ENCODE data around the gene AGK.
"Not testable (repeated sequence)": the region's sequence is repeated elsewhere in the genome, so short reads cannot be mapped to it uniquely, and the experiment has no call there.

The AGK gene

DNA sequence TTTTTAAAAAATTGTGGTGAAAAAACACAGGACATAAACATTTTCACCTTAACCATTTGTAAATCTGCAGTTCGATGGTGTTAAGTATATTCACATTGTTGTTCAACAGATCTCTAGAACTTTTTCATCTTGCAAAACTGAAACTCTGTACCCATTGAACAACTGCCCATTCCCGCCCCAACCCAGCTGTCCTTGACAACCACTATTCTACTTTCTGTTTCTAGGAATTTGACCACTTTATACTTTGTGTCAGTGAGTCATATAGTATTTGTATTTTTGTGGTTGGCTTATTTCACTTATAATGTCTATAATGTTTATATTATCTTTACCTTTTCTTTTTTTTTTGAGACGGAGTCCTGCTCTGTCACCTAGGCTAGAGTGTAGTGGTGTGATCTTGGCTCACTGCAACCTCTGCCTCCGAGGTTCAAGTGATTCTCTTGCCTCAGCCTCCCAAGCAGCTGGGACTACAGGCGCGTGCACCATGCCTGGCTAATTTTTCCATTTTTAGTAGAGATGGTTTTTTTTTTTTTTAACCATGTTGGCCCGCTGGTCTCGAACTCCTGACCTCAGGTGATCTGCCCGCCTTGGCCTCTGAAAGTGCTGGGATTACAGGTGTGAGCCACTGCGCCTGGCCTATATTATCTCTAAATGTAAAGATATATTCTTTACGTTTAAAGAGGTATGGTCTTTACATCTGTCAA, 6.8 kb downstream of the AGK start:
- DNase-seq, result not testable (repeated sequence)

DNA sequence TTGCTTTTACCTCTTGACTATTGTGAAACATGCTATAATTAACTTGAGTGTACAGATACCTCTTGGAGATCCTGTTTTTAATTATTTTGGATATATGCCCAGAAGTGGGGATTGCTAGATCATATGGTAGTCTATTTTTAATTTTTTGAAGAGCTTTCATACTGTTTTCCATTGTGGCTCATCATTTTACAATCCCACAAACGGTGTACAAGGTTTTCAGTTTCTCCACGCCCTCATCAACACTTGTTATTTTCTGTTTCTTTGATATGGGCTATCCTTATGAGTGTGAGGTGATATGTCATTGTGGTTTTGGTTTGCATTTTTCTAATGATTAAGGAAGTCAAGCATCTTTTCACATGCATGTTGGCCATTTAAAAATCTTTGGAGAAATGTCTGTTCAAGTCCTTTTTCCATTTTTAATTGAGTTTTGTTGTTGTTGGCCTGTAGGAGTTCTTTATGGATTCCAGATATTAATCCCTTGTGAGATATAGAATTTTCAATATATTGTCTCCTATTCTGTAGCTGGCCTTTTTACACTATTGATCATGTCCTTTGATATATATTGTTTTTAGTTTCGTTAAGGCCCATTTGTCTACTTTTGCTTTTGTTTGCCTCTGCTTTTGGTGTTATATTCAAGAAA, 7.5 kb downstream of the AGK start:
- DNase-seq, result peak; percentile 72

DNA sequence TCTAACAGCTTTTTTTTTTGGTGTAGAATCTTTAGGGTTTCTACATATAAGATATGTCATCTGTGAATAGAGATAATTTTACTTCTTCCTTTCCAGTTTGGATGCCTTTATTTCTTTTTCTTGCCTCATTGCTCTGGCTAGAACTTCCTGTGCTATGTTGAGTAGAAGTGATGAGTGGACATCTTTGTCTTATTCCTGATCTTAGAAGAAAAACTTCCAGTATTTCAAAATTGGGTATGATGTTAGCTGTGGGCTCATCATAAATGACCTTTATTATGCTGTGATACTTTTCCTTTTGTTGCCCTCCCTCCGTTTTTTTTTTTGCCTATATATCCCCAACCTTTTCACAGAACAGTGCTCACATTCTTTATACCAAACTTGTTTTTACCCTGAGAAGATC, 8.8 kb downstream of the AGK start:
- DNase-seq, result no peak

DNA sequence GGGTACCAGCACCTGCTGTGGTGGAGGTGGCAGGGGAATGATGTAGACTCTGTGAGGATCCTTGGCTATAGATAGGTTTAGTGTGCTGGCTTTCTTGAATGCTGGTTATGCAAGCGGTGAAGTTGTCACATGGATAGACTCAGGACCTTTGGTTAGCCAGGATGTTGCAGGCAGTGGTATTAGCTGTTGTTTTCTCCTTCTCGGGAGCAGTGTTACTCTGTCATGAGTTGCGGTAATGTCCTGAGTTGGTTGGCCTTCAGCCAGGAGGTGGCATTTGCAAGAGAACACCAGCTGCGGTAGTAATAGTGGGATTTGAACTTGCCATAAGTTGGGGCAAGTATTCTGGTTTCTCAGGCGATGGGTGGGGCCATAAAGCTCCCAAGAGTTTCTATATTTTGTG, 10.8 kb downstream of the AGK start:
- DNase-seq, result no peak

DNA sequence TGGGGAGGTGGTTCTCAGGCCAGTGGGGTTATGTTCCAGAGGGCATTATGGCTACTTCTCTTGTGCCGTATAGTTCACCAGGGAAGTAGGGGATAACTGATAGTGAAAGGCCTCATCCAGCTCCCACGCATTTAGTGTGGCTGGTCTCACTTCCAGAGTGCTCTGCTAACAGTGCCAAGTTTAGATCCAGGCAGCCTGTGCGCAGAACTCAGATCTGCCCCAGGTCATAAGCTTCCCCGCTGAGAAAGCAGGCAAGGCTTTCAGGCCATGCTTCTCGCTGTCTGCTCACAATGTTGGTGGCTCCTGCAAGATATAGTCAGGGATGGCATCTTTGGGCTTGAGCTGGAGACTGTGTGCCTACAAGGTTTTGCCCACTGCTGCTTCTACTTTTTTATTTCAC, 11.3 kb downstream of the AGK start:
- DNase-seq, result no peak

DNA sequence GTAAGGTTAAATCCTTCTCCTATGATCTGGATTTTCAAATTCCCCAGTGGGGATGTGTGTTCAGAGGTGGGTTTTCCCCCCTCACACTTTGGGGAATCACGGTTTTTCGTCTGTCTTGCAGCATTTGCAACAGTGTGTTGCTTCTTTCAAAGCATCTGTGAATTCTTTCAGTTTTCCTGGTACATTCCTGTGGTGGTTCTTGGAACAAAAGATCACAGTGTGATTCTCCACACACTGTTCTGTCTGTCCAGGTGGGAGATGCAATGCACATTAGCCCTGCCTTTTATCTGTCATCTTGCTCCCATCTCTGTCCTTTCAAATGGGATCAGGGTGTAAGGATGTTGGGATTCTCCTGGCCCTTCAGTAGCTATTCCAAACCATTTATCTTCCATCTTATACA, 11.8 kb downstream of the AGK start:
- no peak for DNase-seq

DNA sequence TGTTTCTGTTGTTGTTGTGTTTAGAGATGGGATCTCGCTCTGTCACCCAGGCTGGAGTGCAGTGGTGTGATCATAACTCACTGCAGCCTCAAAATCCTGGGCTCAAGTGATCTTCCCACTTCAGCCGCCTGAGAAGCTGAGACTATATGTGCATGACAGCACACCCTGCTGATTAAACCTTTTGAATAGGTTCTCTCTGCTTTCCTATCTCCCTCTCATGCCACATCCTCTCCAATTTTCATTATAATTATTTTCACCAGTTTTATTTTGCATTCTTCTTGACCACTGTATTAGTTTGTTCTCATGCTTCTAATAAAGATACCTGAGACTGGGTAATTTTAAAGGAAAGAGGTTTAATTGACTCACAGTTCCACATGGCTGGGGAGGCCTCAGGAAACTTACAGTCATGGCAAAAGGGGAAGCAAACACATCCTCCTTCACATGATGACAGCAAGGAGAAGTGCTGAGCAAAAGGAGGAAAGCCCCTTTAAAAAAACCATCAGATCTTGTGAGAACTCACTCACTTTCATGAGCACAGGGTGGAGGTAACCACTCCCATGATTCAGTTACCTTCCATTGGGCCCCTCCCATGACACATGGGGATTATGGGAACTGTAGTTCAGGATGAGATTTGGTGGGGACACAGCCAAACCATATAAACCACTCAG, 12.9 kb downstream of the AGK start:
- DNase-seq, result no peak

DNA sequence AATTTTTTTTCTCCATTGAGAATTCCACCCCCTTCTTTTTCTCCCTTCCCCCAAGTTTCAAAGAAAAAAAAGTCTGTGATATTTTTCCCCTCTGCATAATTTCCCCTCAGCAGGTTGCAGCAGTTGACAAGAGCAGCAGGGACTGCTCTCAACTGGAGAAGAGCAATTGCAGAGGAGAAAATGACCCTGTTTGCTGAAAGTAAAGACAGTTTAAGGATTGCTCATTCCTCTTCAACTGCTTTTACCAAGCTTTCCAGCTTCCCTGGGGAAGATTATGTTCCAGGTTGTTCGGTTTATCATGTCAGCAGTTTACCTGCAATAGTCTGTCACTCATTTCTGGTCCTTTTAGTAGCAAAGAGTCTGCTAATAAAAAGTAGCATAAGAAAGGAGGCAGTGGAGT, 16.2 kb downstream of the AGK start:
- DNase-seq, result no peak

DNA sequence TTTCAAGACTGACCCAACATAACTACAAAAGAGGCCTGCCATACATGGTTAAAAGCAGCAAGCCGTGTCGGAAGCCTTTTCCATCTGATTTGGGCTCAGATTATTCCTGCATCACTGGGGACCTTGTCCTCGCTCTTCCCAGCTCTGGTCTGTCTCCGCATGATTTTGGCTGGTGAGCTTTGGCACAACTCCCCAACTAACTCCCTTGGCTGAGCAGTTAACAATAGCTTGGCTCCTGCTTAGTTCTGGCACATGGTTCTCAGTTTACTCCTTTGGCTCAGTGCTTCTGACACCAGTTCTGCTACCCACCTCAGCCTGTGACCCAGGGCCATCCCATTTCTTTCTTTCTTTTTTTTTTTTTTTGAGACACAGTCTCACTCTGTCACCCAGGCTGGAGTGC, 17.0 kb downstream of the AGK start:
- no peak for DNase-seq

DNA sequence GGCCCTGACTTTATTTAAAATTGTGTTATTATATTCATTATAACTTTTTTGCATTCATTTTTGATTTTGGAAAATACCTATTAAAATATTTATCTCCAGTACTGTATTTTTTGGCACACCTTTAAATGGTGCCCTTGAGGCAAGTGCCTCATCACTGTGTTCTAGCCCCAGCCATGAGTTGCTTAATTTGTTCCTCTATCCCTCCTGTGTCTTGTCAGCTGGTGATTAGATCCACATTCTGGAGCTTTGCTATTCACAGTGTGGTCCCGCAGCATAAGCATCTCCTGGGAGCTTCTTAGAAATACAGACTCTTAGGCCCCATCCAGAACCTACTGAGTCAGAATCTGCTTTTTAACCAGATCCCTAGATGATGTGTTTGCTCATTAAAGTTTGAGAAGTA, 19.8 kb downstream of the AGK start:
- no peak for DNase-seq

DNA sequence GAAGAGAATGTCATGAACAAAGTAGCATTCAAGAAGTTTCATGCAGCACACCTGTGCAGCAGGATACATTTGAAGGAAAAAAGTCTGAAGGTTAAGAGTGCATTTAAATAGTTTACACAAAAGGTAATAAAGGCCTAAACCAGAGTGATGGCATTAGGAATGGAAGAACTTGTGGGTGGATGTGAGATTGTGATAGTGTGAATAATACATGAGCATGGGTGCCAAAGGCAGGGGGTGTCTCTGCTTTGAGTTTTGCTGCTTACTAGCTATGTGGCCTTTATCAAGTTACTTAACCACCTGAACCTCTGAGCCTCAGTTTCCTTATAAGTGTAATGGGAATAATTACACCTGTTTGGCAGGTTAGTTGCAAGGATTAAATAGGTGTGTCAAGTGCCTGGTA, 21.0 kb downstream of the AGK start:
- DNase-seq, result no peak

DNA sequence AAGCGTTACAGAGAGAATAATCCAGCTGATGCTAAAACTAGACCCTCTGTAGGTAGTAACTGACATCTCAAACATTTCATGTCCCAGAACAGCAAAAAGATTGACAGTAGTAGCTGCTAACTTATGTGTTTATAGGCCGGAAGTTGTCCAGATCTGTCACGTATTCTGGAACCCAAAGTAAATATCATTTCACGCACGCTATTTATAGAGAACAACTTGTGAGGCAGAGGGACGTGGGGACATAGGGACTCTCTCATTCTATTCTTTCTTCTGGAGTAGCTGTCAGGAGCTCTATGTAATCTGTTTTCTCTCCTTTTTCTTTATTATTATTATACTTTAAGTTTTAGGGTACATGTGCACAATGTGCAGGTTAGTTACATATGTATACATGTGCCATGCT, 22.3 kb downstream of the AGK start:
- DNase-seq, result no peak

DNA sequence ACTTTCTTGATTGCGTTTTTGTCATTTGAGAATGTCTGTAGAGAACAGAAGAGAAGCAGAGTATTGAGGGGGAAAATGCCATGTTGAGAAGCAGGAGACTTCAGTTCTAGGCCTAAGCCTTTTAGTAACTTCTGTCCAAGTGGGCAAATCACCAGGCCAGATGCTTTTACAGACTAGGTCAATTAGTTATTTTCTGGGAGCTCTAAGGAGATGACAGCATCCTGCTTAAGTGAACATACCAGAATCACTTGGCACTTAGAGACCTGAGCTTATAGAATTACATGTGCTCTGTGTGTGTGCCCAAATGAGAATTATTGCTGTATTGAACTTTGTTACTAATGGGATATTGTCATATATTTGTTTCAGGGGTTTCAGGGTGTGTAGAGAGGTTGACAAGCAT, 24.0 kb downstream of the AGK start:
- DNase-seq, result no peak

DNA sequence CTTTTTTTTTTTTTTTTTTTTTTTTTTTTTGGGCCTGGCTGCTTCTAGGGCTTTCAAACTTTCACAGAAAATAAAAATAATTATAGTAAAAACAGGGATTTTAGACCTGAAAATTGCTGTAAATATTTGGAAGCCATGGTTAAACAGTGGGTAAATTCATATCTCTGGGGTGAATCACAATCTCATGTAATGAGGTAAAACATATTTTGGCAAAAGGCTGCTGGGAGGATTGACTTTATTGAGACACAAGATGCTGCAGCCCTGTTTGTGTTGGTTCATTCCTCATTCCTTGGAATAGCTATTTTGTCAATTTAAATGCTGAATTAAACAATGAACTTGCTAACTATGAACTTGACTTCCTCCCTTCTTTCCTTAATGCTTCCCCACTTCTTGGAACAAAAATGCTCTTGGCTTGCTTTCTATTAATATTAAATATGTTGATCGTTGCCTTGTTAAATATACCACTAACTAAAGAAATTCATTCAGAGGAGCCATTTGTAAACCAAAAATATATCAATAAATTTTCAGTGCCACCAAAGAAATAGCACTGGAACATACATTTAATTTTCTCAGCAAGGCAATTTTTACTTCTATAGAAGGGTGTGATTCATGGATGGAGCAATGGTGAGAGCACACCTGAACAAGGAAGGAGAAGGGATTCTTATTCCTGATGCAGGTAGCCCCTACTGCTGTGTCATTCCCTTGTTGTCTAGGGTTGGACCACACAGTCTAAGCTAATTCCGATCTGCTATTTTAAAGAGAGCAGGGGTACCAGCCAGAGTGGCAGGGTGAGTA, 24.6 kb downstream of the AGK start:
- no peak for DNase-seq

DNA sequence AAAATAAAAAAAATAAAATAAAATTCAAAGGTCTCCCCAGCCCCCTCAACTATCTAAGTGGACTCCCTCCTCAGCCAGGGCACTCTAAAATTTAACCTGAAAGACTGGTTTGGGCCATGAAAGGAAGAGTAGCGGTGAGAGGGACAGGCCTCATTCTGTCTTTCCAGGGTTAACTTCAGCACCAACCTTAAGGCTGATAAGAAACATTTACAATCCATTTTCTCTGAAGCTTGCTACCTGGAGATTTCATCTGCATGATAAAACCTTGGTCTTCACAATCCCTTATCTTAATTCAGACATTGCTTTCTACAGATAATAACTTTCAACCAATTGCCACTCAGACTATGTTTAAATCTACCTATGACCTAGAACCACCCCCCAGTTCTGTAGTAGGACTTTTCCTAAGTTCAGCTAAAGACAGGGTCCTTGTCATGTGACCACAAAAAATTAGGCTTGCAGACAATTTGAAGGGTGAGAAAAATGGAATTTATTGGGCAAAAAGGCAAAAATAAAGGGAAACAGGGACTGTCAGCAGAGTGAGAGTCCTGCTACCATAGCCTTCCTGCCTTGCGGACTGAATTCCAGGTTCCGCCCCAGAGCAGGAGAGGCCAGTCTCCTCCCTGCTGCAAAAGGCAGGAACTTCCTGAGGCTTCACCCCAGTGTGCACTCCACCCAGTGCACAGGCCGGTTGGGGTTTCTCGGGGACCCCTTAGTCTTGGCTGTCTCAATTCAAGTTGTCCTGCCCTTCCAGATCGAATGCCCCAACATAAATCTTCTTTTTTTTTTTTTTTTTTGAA, 26.0 kb downstream of the AGK start:
- DNase-seq, result no peak

DNA sequence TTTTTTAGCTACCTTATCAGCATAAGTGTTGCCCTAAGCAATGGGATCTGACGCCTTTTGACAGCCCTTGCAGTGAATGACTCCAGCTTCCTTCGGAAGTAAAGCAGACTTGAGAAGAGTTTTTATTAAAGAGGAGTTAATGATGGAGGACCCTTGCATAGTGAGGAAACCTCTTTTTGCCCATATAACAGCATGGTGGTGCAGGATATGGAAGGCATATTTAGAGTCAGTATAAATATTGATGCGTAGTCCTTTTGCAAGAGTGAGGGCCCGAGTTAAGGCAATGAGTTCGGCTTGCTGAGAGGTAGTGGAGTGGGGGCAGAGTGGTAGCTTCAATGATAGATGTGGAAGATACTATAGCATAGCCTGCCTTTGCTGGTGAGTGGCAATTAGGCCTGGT, 28.7 kb downstream of the AGK start:
- DNase-seq, result not testable (repeated sequence)

DNA sequence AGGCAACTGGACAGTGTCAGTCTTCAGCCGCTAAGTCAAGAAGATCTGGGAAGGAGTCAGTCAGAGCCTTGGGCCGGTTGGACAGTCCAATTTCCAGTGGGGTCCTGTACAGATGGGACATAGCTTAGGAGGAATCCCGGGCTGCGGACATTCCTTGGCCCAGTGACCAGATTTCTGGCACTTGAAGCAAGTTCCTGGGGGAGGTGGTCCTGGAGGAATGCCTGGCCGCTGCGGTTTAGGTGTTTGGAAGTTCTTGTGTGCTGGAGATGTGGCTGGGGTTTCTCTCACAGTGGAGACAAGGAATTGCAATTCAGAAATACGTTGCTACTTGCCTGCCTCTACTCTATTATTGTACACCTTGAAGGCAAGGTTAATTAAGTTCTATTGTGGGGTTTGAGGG, 30.9 kb downstream of the AGK start:
- not testable (repeated sequence) for DNase-seq

DNA sequence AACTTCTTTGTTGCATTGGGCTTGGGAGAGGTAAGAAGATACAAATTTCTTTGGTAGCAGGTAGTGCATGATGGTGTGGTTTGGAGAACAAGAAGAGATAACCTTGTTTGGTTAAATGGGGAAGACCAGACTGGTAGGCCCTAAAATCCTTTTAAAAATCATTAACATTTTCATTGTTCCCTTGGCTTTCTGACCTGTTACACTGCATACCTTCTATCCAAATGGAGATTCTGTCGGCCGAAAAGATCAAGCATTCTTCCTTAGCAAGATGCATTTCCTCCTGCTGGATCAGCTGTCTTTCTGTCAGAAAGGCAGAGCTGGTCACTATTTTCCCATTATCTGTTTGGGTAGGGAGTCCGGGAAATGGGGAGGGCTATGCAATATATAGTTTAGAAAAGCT, 33.7 kb downstream of the AGK start:
- DNase-seq, result no peak

DNA sequence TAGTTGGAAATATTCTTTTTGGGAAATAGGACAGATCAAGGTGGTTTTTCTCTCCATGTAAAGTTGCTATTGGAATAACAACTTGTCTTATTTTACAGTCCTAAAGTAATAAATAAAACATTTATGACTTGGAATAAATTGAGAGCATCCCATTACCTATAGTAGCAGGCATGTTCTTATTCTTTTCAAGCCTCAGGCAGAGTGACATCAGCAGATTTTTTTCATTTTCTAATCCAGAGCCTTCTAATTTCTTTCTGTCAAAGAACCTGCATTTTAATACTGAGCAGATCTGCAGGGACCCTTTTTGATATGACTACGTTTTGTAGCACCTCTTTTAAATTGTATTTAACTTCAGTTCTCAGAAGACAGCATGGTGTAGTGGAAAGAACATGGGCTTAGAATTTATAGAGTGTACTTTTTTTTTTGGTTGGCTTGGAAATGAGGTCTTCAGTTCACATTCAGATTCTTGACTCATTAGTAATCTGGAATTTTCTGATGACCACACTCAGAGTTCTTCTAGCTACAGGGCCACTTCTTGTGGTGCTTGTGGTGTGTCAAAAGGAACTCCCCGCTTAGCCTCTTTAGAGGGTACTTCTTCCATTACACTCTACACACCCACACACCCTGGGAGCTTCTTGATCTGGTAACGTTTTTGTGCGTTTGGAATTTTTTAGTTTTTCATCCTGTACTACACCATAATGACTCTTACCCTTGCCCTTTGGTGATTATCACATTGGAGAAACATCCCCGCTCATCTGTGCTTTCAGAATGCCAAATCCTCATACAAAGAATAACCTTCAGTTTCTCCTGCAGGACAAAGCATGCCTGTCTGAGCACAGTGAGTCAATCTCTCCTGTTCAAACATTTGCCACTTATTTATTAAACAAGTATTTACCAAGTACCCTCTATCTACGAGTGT, 34.6 kb downstream of the AGK start:
- no peak for DNase-seq

DNA sequence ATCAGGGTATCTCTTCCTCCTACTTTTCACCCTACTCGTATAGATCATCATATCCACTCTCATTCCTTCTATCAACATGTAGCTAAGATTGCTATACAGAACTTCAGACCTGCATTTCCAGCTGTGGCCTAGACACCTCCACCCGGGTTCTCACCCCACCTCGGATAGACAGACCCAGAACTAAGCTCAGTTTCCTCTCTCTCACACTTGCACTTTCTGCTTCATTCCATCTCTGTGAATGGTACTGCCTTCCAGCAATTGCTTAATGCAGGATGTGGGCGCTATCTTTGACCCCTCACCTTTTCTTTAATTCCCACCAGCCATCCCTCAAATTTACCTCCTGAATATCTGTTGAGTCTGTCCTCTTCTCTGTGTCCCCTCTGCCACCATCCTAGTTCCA, 35.7 kb downstream of the AGK start:
- no peak for DNase-seq

DNA sequence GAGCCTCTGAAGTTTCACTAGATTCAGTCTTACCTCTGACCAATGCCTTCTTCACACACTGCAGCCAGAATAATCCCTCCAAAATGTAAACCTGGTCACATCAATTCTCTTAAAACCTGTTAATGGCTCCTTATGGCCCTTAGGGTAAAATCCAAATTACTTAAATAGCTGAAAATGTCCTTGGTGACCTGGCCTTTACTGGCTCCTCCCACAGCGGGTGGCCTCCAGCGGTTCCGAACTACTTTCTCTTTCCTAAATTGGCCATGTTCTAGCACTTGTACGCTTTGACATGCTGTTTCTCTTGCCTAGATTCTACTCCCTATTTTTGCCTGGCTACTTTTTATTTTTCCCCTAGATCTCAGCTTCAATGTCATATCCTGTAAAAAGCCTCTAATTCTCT, 36.1 kb downstream of the AGK start:
- no peak for DNase-seq

DNA sequence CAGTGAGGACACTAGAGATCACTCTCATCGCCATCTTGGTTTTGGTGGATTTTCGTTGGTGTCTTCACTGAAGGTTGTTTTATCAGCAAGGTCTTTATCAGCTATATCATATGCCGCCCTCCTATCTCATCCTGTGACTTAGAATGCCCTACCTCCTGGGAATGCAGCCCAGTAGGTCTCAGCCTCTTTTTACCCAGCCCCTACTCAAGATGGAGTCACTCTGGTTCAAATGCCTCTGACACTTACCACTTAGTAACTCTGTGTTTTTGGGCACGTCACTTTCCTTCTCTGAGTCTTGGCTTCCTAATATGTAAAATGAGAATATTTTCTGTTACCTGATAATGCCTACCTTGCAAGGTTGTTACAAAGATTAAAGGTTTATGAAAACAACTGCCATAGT, 37.7 kb downstream of the AGK start:
- no peak for DNase-seq

Measured in NCI-H1694 treated with DMSO at 0.1 percent for 48 hours (cell line).